ENCODE results near the gene NEK10. TPM values are rescaled to one million over a fixed set of nuclear protein-coding genes. Genes with fewer than 3 reads are reported as not detected.

The NEK10 gene
- total RNA-seq, 3 donors from 2014 or later (not counting 1 experiment from before 2014, with no cell fraction given), result 0.68 to 1.6 (median 0.80) TPM

DNA sequence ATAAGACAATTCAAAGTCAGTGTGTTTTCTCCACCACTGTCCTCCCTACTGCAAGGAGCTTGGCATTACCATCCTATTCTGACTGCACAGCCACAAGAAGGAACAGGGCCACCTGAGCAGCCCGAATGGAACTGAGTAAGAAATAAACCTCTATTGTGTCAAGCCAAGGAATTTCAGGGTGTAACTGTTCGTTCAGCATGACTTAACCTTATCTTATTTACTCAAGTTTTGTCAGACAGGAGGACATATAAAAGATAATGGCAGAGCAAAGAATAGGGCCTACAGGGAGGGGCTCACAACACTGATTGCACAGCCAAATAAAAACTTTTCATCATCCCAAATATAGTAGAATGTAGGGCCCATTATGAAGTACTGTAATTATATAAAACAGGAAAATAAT is 236.1 kb downstream of the NEK10 start:
- H3K36me3 ChIP-seq (ENCODE audit: control insufficient read depth, insufficient read depth, low read length), result no peaks in the 10 kb centered on the region
- Mint-ChIP-seq H3K36me3 (no peaks in the 10 kb centered on the region), H3K27me3 (ENCODE audit: low read depth in 2 of 2) (no peaks in the 10 kb centered on the region), H3K27ac (no peak overlapping the region), H3K4me3 (no peak overlapping the region), H3K4me1 (no peaks in the 10 kb centered on the region), H3K9me3 (no peaks in the 10 kb centered on the region)
- H3K9me3 ChIP-seq (ENCODE audit: control insufficient read depth, insufficient read depth, low read length), result no peaks in the 10 kb centered on the region
- ATAC-seq, result no peak
- no peaks in the 10 kb centered on the region for H3K27me3 ChIP-seq (ENCODE audit: control insufficient read depth, insufficient read depth, low read length)
- no peak for DNase-seq
- intact Hi-C loops (cut with micrococcal nuclease), result loop anchor here (5.0 kb wide), 2 partner anchors 334 to 1199 kb away; no protein-coding TSS in a partner anchor
- WGBS (ENCODE audit: insufficient coverage), result 92% methylated on average over 2 of the region's 2 CpGs
- TF ChIP-seq, protein P1, sequence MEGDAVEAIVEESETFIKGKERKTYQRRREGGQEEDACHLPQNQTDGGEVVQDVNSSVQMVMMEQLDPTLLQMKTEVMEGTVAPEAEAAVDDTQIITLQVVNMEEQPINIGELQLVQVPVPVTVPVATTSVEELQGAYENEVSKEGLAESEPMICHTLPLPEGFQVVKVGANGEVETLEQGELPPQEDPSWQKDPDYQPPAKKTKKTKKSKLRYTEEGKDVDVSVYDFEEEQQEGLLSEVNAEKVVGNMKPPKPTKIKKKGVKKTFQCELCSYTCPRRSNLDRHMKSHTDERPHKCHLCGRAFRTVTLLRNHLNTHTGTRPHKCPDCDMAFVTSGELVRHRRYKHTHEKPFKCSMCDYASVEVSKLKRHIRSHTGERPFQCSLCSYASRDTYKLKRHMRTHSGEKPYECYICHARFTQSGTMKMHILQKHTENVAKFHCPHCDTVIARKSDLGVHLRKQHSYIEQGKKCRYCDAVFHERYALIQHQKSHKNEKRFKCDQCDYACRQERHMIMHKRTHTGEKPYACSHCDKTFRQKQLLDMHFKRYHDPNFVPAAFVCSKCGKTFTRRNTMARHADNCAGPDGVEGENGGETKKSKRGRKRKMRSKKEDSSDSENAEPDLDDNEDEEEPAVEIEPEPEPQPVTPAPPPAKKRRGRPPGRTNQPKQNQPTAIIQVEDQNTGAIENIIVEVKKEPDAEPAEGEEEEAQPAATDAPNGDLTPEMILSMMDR (IDR thresholded peaks at IDR 0.05), result no peak
- no peak overlapping the region for H3K4me3 ChIP-seq (ENCODE audit: low read length)
- H3K27ac ChIP-seq (ENCODE audit: low read length), result no peak overlapping the region
- no peaks in the 10 kb centered on the region for H3K4me1 ChIP-seq (ENCODE audit: control insufficient read depth, insufficient read depth, low read length)

DNA sequence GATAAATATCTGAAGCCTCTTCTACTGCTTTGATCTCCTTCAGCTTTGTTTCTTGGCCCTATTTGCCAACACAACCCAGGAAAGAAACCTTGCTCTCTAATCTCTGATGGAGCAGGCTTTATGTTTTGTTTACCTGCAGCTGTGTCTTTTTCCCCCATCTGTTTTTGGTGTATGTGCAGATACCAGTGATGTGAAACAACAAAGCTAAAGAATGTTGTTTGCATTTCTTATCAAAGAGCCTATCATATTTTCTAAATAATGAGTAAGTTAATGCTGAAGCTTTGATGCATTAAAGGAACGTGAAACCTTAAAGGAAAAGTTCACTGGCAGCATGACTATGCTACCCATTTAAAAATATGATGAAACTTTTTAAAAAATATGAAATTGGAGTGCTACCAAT is 238.4 kb downstream of the NEK10 start:
- Histone ChIP-seq H3K36me3 (ENCODE audit: control insufficient read depth, insufficient read depth, low read length) (no peaks in the 10 kb centered on the region), H3K27me3 (ENCODE audit: control insufficient read depth, insufficient read depth, low read length) (no peaks in the 10 kb centered on the region), H3K4me3 (ENCODE audit: low read length) (no peak overlapping the region), H3K9me3 (ENCODE audit: control insufficient read depth, insufficient read depth, low read length) (no peaks in the 10 kb centered on the region), H3K4me1 (ENCODE audit: control insufficient read depth, insufficient read depth, low read length) (no peaks in the 10 kb centered on the region), H3K27ac (ENCODE audit: low read length) (no peak overlapping the region)
- TF ChIP-seq, protein P1 (IDR thresholded peaks at IDR 0.05), result no peak
- Mint-ChIP-seq H3K36me3 (no peaks in the 10 kb centered on the region), H3K4me3 (no peak overlapping the region), H3K9me3 (no peaks in the 10 kb centered on the region), H3K27ac (no peak overlapping the region), H3K4me1 (no peaks in the 10 kb centered on the region), H3K27me3 (ENCODE audit: low read depth in 2 of 2) (no peaks in the 10 kb centered on the region)
- DNase-seq (no peak), ATAC-seq (no peak)
- intact Hi-C loops (cut with micrococcal nuclease), result loop anchor here (5.0 kb wide), 2 partner anchors 337 to 1202 kb away; no protein-coding TSS in a partner anchor
- 86% methylated on average over 1 of the region's 1 CpG for WGBS (ENCODE audit: insufficient coverage)

DNA sequence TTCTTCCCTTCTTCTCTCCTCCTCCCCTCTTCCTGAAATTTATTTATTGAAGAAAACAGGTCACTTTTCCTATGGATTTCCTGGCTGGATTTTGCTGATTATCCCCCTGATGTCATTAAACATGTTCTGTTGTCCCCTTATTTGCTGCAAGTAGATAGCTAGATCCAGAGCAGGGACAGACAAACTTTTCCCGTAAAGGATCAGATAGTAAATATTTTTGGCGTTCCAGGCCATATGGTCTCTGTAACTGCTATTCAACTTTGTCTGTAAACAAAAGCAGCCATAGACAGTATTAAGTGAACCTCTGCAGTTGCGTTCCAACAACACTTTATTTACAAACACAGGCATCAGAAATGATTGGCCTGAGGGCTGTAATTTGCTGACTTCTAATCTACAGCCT is 241.3 kb downstream of the NEK10 start:
- Mint-ChIP-seq H3K27me3 (ENCODE audit: low read depth in 2 of 2) (no peaks in the 10 kb centered on the region), H3K27ac (no peak overlapping the region), H3K9me3 (no peaks in the 10 kb centered on the region), H3K36me3 (no peaks in the 10 kb centered on the region), H3K4me3 (no peak overlapping the region), H3K4me1 (no peaks in the 10 kb centered on the region)
- Histone ChIP-seq H3K4me3 (ENCODE audit: low read length) (no peak overlapping the region), H3K36me3 (ENCODE audit: control insufficient read depth, insufficient read depth, low read length) (no peaks in the 10 kb centered on the region), H3K4me1 (ENCODE audit: control insufficient read depth, insufficient read depth, low read length) (no peaks in the 10 kb centered on the region), H3K9me3 (ENCODE audit: control insufficient read depth, insufficient read depth, low read length) (no peaks in the 10 kb centered on the region), H3K27ac (ENCODE audit: low read length) (no peak overlapping the region), H3K27me3 (ENCODE audit: control insufficient read depth, insufficient read depth, low read length) (no peaks in the 10 kb centered on the region)
- DNase-seq (no peak), ATAC-seq (no peak)
- intact Hi-C loops (cut with micrococcal nuclease), result no loop called here
- 92% methylated on average over 3 of the region's 3 CpGs for WGBS (ENCODE audit: insufficient coverage)
- TF ChIP-seq, protein P1 (IDR thresholded peaks at IDR 0.05), result no peak

DNA sequence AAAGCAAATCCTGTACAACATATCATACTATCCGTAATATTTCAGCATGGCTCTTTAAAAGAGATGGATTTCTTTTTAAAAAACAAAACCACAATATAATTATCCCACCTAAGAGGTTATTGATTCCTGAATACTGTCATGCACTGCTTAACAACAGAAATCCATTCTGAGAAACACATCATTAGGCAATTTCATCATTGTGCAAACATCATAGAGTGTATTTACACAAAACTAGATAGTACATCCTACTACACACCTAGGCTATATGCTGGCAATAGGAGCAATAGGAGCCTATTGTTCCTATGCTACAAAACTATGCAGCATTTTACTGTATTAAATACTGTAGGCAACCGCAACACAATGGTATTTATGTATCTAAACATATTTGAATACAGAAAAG is 242.0 kb downstream of the NEK10 start:
- H3K27me3 Mint-ChIP-seq (ENCODE audit: low read depth in 2 of 2), result no peaks in the 10 kb centered on the region
- DNase-seq (no peak), ATAC-seq (no peak)
- H3K4me1 Mint-ChIP-seq, result no peaks in the 10 kb centered on the region
- H3K9me3 Mint-ChIP-seq, result no peaks in the 10 kb centered on the region
- Histone ChIP-seq H3K36me3 (ENCODE audit: control insufficient read depth, insufficient read depth, low read length) (no peaks in the 10 kb centered on the region), H3K4me3 (ENCODE audit: low read length) (no peak overlapping the region), H3K27me3 (ENCODE audit: control insufficient read depth, insufficient read depth, low read length) (no peaks in the 10 kb centered on the region), H3K27ac (ENCODE audit: low read length) (no peak overlapping the region), H3K4me1 (ENCODE audit: control insufficient read depth, insufficient read depth, low read length) (no peaks in the 10 kb centered on the region), H3K9me3 (ENCODE audit: control insufficient read depth, insufficient read depth, low read length) (no peaks in the 10 kb centered on the region)
- TF ChIP-seq, protein P1 (IDR thresholded peaks at IDR 0.05), result no peak
- intact Hi-C loops (cut with micrococcal nuclease), result no loop called here
- H3K27ac Mint-ChIP-seq, result no peak overlapping the region
- WGBS (ENCODE audit: insufficient coverage), result 89% methylated on average over 1 of the region's 2 CpGs
- no peak overlapping the region for H3K4me3 Mint-ChIP-seq
- no peaks in the 10 kb centered on the region for H3K36me3 Mint-ChIP-seq
